Neural cell (in vitro differentiated cells): ENCODE results near the gene CPE.

Experiments
- RAD21 ChIP-seq: fragments of 450-650 bp; conservative IDR thresholded peaks from 2 replicates; pipeline ENCODE4 v1.6.1; 2014; ENCODE audit warnings: antibody characterized with exemption, mild to moderate bottlenecking, moderate library complexity
- TF ChIP-seq, protein P1 (sequence below): fragments of 450-650 bp; IDR thresholded peaks from 2 replicates; pipeline ENCODE4 v1.5.1; 2014; ENCODE audit warnings: antibody characterized with exemption, mild to moderate bottlenecking, moderate library complexity; ENCODE audit not compliant: poor library complexity, severe bottlenecking
- TF ChIP-seq, protein P2 (sequence below): IDR thresholded peaks from 2 replicates; pipeline ENCODE4 v1.6.1; 2012; ENCODE audit warnings: borderline replicate concordance

DNA sequence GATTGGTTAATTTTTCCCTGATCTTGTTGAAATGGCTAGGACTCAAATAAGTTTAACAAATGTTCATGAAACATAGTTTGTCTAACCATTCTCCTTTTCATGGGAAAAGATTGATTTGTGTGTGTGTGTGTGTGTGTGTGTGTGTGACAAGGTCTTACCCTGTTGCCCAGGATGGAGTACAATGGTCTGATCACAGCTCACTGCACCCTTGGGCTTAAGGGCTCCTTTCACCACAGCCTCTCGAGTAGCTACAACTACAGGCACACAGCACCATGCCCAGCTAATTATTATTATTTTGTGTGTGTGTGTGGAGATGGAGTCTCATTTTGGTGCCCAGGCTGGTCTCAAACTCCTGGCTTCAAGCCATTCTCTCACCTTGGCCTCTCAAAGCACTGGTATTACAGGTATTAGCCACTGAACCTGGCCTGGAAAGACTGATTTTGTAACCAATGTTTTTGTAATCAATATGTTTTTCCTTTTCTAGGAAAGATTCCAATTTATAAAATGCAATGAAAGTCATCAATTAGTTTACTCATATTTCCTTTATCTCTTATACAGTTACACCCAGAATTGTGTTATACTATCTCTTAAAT is 139.3 kb downstream of the CPE start:
- TF ChIP-seq, protein P1, sequence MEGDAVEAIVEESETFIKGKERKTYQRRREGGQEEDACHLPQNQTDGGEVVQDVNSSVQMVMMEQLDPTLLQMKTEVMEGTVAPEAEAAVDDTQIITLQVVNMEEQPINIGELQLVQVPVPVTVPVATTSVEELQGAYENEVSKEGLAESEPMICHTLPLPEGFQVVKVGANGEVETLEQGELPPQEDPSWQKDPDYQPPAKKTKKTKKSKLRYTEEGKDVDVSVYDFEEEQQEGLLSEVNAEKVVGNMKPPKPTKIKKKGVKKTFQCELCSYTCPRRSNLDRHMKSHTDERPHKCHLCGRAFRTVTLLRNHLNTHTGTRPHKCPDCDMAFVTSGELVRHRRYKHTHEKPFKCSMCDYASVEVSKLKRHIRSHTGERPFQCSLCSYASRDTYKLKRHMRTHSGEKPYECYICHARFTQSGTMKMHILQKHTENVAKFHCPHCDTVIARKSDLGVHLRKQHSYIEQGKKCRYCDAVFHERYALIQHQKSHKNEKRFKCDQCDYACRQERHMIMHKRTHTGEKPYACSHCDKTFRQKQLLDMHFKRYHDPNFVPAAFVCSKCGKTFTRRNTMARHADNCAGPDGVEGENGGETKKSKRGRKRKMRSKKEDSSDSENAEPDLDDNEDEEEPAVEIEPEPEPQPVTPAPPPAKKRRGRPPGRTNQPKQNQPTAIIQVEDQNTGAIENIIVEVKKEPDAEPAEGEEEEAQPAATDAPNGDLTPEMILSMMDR: no peak
- TF ChIP-seq, protein P2, sequence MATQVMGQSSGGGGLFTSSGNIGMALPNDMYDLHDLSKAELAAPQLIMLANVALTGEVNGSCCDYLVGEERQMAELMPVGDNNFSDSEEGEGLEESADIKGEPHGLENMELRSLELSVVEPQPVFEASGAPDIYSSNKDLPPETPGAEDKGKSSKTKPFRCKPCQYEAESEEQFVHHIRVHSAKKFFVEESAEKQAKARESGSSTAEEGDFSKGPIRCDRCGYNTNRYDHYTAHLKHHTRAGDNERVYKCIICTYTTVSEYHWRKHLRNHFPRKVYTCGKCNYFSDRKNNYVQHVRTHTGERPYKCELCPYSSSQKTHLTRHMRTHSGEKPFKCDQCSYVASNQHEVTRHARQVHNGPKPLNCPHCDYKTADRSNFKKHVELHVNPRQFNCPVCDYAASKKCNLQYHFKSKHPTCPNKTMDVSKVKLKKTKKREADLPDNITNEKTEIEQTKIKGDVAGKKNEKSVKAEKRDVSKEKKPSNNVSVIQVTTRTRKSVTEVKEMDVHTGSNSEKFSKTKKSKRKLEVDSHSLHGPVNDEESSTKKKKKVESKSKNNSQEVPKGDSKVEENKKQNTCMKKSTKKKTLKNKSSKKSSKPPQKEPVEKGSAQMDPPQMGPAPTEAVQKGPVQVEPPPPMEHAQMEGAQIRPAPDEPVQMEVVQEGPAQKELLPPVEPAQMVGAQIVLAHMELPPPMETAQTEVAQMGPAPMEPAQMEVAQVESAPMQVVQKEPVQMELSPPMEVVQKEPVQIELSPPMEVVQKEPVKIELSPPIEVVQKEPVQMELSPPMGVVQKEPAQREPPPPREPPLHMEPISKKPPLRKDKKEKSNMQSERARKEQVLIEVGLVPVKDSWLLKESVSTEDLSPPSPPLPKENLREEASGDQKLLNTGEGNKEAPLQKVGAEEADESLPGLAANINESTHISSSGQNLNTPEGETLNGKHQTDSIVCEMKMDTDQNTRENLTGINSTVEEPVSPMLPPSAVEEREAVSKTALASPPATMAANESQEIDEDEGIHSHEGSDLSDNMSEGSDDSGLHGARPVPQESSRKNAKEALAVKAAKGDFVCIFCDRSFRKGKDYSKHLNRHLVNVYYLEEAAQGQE: no peak
- TF ChIP-seq RAD21: no peak
